Posterior vena cava (tissue), 2 donors: ENCODE results near the gene KRTAP9-8. TPM values are rescaled to one million over a fixed set of nuclear protein-coding genes. Genes with fewer than 3 reads are reported as not detected.
"Not testable (repeated sequence)": the region's sequence is repeated elsewhere in the genome, so short reads cannot be mapped to it uniquely, and the experiment has no call there.

Experiments used
- DNase-seq: peaks from one replicate; pipeline ENCODE4 v3.0.0-alpha.2; 2020; ENCODE audit warnings: low spot score
- intact Hi-C, 2 donors: fragments of 100-400 bp; cut with DNase I; formaldehyde crosslinking; loops; one replicate each; pipeline versions ENCODE4 v1.14.1 to v1.14.2; 2022 to 2023
- long read RNA-seq, 2 donors: library from polyadenylated mRNA; unstranded; transcript quantifications; one replicate each; pipeline ENCODE4 v2.0.0, GENCODE V29; 2020 to 2021
- total RNA-seq, 2 donors: library from RNA; stranded (reverse); fragmentation: NEBNext Ultra II Directional; extraction: Animal tissue kit (Norgen Biotek cat#: 25700); gene quantifications; one replicate each; pipeline ENCODE4 v1.2.1, GENCODE V29; 2021
- donor health status: DM: yes; HTN: yes; CAD: no.
- donor health status: DM: yes; HTN: yes; CAD: no.

The KRTAP9-8 gene, protein sequence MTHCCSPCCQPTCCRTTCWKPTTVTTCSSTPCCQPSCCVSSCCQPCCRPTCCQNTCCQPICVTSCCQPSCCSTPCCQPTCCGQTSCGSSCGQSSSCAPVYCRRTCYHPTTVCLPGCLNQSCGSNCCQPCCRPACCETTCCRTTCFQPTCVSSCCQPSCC
- not detected for total RNA-seq
- long read RNA-seq, donor 1, result 0 reads
- long read RNA-seq, donor 2, result 0 reads

GRCh38 chr17:41237949-41238437, at the start of gene KRTAP9-8:
Gene KRTAP9-8, plus strand, starts transcription at chr17:41237999. Its CDS starts 53 bp downstream, at chr17:41238052.
- intact Hi-C loops, DNase-seq: not testable (repeated sequence)

- not testable (repeated sequence) for DNase-seq
- intact Hi-C loops, result loop anchor here in 1 of 2 donors (10.0 kb wide), 1 partner anchor 525 kb away; the partner anchor contains the start of gene KRT222
Observed at GRCh38 chr17:41189837-41190318, 47.9 kb upstream of the KRTAP9-8 start, which contains the start of gene KRTAP9-1. Gene KRTAP9-1, plus strand, starts transcription at chr17:41189887. Its CDS starts 0 bp downstream, at chr17:41189887.

DNA sequence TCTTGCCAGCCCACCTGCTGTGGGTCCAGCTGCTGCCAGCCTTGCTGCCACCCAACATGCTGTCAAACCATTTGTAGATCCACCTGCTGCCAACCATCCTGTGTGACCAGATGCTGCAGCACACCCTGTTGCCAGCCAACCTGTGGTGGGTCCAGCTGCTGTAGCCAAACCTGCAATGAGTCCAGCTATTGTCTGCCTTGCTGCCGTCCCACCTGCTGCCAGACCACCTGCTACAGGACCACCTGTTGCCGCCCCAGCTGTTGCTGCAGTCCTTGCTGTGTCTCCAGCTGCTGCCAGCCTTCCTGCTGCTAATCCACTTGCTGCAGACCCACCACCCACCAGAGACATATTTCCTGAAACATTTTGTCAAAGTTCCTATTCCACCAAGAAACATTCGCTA, 47.5 kb upstream of the KRTAP9-8 start:
- intact Hi-C loops, result loop anchor here in 1 of 2 donors (10.0 kb wide), 1 partner anchor 526 kb away; the partner anchor contains the start of gene KRT222
- no peak for DNase-seq

DNA sequence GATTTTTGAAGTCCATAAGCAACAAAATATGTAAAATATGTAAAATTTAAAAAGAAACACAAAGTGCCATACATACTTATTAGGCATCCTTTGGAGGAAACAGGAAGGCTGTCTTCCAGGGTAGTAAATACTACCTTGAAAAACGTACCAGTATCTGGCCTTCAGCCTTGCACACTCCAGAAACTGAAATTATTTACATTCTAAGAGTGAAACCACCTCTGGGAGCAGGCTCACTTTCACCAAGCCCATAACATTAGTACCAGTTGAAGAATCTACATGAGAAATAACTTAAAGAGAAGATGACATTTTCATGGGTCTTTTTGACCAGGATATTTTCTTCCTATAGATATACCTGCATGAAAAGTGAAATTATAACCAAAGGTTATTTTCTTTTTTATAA, 41.7 kb upstream of the KRTAP9-8 start:
- no peak for DNase-seq
- intact Hi-C loops, result loop anchor here in 1 of 2 donors (10.0 kb wide), 1 partner anchor 531 kb away; the partner anchor contains the start of gene KRT222

DNA sequence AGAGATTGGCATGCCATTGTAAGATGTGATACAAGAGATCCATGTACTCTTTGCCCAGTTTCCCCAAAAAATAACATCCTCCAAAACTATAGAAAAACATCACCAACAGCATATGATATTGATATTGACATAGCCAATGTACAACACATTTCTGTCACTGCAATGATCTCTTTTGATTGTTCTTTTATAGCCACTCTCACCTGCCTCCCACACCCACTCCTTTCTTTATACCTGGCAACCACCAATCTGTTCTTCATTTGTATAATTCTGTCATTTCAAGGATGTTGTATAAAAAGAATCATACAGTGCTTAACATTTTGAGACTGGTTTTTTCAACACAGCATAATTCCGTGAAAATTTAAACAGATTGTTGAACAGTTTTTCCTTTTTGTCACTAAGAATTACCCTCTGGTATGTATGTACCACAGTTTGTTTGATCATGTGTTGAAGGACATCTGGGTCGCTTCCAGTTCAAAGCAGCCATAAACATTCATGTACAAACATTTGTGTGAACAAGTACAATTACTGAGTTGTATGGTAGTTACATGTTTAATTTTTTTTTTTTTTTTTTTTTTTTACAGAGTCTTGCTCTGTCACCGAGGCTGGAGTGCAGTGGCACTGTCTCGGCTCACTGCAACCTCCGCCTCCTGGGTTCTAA, 38.2 kb upstream of the KRTAP9-8 start:
- DNase-seq, result no peak
- intact Hi-C loops, result loop anchor here in 1 of 2 donors (10.0 kb wide), 1 partner anchor 535 kb away; the partner anchor contains the start of gene KRT222

DNA sequence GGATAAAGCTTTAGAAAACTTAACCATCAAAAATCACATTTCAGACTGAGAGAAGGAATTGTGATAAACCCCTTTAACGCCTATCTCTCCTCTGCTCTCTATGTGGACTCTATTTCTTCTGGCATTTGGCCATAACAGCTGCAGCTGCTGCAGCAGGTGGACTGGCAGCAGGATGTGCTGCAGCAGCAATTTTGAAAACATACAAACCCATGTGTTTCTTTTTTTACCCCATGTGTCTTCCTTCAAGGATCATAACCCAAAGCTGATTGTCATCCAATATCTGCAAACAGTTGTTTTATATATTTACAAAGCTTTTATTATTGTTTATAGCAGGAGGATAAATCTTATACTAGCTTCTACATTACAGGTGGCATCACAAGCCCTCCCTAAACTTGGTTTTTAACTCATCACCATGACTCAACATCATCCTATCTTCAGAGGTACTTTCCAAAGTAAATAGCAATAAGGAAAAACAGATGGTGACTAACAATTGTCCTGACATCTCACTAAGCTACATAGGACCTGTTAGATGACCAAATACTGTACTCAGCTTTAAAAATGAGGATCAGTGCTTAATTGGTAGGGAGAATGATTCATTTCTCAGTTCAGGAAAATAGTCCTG, 25.8 kb upstream of the KRTAP9-8 start:
- intact Hi-C loops, result no loop called here
- DNase-seq, result no peak

DNA sequence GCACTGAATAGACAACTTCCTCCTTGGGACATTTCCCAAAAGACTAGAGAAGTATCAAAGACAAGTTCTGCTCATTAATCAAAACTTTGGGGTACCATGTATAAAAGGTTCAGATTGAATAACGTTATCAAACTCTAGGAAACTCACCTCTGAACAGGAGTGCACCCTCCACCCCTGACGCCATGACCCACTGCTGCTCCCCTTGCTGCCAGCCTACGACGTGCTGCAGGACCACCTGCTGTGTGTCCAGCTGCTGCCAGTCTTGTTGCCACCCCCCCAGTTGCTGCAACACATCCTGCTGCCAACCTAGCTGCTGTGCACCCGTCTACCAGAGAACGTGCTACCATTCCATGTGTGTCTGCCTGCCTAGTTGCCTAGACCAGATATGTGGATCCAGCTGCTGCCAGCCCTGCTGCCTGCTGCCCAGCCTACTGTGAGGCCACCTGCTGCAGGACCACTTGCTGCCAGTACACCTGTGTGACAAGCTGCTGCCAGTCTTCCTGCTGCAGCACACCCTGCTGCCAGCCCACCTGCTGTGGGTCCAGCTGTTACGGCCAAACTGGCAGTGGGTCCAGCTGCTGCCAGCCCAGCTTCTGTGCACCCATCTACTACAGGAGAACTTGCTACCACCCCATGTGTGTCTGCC, 25.2 kb upstream of the KRTAP9-8 start:
- intact Hi-C loops, result no loop called here
- no peak for DNase-seq

- intact Hi-C loops, result no loop called here
Observed at GRCh38 chr17:41215681-41216080, 22.1 kb upstream of the KRTAP9-8 start.

GRCh38 chr17:41223821-41224220, 14.0 kb upstream of the KRTAP9-8 start:
- intact Hi-C loops, result no loop called here
- no peak for DNase-seq

More at GRCh38 chr17:41215681-41216080, 22.1 kb upstream of the KRTAP9-8 start:
- no peak for DNase-seq

DNA sequence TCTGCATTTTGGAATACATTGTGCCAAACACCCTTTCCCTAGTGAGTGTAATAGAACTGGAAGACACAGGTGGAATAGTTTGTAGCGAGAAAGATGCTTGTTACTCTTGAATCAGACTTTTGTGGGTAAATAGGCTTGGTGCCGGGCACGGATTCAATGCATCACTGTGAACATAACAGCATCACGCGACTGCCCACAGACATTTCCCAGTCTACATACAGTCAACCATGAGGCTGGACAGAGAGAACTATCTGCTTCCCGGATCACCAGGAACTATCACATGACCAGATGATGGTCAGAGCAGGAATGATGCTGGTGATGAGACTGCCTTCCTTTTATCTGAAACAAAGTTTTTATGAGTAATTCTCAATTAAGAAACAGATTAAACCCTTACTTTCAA, 11.7 kb upstream of the KRTAP9-8 start:
- intact Hi-C loops, result no loop called here

DNA sequence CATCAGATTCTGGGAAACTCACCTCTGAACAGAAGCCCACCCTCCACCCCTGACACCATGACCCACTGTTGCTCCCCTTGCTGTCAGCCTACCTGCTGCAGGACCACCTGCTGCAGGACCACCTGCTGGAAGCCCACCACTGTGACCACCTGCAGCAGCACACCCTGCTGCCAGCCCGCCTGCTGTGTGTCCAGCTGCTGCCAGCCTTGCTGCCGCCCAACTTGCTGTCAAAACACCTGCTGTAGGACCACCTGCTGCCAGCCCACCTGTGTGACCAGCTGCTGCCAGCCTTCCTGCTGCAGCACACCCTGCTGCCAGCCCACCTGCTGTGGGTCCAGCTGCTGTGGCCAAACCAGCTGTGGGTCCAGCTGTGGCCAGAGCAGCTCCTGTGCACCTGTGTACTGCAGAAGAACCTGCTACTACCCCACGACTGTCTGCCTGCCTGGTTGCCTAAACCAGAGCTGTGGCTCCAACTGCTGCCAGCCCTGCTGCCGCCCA, 11.2 kb upstream of the KRTAP9-8 start, which contains the start of gene KRTAP9-2:
KRTAP9-2 (plus strand) TSS at position 51 of the 498 bp plus-strand sequence; CDS start at position 58, 7 bp downstream.
- DNase-seq, intact Hi-C loops: not testable (repeated sequence)

More for the DNA sequence above, 11.7 kb upstream of the KRTAP9-8 start:
- DNase-seq, result no peak

- intact Hi-C loops, result no loop called here
- DNase-seq, result no peak
Observed at GRCh38 chr17:41230094-41230493, 7.7 kb upstream of the KRTAP9-8 start.

GRCh38 chr17:41231731-41232130, 6.1 kb upstream of the KRTAP9-8 start:
- no peak for DNase-seq
- intact Hi-C loops, result no loop called here

GRCh38 chr17:41232399-41233105, 5.2 kb upstream of the KRTAP9-8 start, which contains the start of gene KRTAP9-3:
Gene KRTAP9-3, plus strand, starts transcription at chr17:41232449. Its CDS starts 53 bp downstream, at chr17:41232502.
- DNase-seq, intact Hi-C loops: not testable (repeated sequence)

GRCh38 chr17:41237116-41237515, 683 bp upstream of the KRTAP9-8 start:
- DNase-seq, intact Hi-C loops: not testable (repeated sequence)

- intact Hi-C loops, result not testable (repeated sequence)
Observed at GRCh38 chr17:41246995-41247787, 9.4 kb downstream of the KRTAP9-8 start.

DNA sequence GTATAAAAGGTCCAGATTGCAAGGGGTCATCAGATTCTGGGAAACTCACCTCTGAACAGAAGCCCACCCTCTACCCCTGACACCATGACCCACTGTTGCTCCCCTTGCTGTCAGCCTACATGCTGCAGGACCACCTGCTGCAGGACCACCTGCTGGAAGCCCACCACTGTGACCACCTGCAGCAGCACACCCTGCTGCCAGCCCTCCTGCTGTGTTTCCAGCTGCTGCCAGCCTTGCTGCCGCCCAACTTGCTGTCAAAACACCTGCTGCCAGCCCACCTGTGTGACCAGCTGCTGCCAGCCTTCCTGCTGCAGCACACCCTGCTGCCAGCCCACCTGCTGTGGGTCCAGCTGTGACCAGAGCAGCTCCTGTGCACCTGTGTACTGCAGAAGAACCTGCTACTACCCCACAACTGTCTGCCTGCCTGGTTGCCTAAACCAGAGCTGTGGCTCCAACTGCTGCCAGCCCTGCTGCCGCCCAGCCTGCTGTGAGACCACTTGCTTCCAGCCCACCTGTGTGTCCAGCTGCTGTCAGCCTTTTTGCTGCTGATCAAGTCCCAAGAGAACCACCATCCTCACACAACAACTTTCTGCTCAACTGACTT, 11.9 kb downstream of the KRTAP9-8 start, which contains the start of gene KRTAP9-4:
KRTAP9-4 (plus strand) TSS at position 51 of the 604 bp plus-strand sequence; CDS start at position 85, 34 bp downstream.
- intact Hi-C loops, DNase-seq: not testable (repeated sequence)

More at GRCh38 chr17:41246995-41247787, 9.4 kb downstream of the KRTAP9-8 start:
- DNase-seq, result not testable (repeated sequence)
